ENCODE data around the gene RPS27A. TPM values are rescaled to one million over a fixed set of nuclear protein-coding genes. Genes with fewer than 3 reads are reported as not detected.
"Not testable (repeated sequence)": the region's sequence is repeated elsewhere in the genome, so short reads cannot be mapped to it uniquely, and the experiment has no call there.

The RPS27A gene
- total RNA-seq, 3 donors from 2014 or later = 654 to 808 (median 725) TPM

DNA sequence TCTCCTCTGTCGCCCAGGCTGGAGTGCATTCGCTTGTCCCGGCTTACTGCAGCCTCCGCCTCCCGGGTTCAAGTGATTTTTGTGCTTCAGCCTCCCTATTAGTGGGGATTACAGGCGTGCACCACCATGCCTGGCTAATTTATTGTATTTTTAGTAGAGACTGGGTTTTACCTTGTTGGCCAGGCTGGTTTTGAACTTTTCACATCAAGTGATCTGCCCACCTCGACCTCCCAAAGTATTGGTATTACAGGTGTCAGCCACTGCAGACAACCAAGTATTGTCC, 1.1 kb downstream of the RPS27A start:
- intact Hi-C loops (cut with DNase I, micrococcal nuclease) = no loop called here
- H3K4me1 ChIP-seq (ENCODE audit: low read depth) = peaks cover 14% of the 10 kb centered on the region
- no peaks in the 10 kb centered on the region for H3K9me3 ChIP-seq
- H3K4me3 ChIP-seq = peak overlapping the region; percentile 99
- ATAC-seq (no peak), DNase-seq (no peak)
- TF ChIP-seq, protein P1, sequence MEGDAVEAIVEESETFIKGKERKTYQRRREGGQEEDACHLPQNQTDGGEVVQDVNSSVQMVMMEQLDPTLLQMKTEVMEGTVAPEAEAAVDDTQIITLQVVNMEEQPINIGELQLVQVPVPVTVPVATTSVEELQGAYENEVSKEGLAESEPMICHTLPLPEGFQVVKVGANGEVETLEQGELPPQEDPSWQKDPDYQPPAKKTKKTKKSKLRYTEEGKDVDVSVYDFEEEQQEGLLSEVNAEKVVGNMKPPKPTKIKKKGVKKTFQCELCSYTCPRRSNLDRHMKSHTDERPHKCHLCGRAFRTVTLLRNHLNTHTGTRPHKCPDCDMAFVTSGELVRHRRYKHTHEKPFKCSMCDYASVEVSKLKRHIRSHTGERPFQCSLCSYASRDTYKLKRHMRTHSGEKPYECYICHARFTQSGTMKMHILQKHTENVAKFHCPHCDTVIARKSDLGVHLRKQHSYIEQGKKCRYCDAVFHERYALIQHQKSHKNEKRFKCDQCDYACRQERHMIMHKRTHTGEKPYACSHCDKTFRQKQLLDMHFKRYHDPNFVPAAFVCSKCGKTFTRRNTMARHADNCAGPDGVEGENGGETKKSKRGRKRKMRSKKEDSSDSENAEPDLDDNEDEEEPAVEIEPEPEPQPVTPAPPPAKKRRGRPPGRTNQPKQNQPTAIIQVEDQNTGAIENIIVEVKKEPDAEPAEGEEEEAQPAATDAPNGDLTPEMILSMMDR (IDR thresholded peaks at IDR 0.05) = no peak
- peaks cover 3% of the 10 kb centered on the region for H3K36me3 ChIP-seq (ENCODE audit: low read depth)

DNA sequence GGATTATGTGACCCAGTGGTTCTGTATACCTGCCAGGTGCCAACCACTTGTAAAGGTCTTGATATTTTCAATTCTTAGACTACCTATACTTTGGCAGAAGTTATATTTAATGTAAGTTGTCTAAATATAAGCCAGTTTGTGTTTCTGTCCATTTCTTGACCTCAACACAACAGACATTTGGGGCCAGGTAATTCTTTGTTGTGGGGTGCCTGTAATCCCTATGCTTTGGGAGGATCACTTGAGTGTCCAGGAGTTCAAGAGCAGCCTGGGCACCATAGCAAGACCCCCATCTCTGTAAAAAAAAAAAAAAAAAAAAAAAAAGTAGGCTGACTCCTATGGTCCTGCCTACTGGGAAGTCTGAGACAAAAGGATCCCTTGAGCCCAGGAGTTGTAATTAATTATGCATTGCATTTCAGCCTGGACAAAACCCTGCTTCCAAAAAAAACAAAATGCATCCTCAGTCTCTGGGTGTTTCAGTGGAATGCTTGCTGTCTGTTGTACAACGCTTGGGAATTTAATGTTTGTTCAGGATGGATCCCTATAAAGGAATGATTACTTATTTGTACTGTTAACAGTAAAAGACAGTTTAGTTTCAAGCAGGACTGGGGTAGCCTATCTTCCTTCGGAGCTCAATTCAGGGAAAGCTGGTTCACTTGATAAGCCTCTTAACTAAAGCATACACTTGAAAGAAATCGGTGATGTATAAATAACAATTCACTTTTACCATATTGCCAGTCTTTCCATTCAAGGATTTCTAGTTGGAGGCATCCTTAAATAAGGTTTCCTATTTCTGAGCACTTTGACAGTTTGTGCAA, 3.4 kb downstream of the RPS27A start:
- Histone ChIP-seq H3K4me1 (ENCODE audit: low read depth) (peaks cover 14% of the 10 kb centered on the region), H3K4me3 (no peak overlapping the region), H3K36me3 (ENCODE audit: low read depth) (peaks cover 7% of the 10 kb centered on the region), H3K9me3 (no peaks in the 10 kb centered on the region)
- DNase-seq (no peak), ATAC-seq (no peak)
- TF ChIP-seq, protein P1 (IDR thresholded peaks at IDR 0.05) = no peak
- intact Hi-C loops (cut with DNase I, micrococcal nuclease) = no loop called here

DNA sequence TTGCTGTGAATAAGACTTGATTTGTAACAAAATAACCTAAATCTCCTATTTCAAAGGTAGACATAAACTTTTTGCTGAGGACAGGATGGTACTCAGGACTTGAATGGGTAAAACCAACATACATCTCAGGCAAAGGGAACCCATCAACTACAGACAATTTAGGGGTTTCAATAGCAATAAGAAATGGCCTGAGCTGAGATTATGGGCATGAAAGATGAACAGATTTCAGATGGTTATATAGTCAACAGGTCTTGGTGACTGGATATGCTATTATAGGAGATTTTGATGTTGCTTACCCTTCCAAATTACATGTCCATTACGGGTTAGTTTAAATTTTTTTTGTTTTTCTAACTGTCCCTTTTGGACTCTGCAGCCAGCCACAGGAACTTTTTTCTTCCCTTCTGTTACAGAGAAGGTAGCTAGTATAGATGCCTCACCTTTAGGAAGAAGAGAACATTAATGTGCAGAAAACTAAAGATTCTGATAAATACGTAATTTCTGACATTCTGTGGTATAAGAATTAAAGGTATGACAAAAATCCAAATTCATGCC, 4.6 kb downstream of the RPS27A start:
- Histone ChIP-seq H3K4me1 (ENCODE audit: low read depth) (peaks cover 14% of the 10 kb centered on the region), H3K9me3 (no peaks in the 10 kb centered on the region), H3K4me3 (no peak overlapping the region), H3K36me3 (ENCODE audit: low read depth) (peaks cover 7% of the 10 kb centered on the region)
- intact Hi-C loops (cut with DNase I, micrococcal nuclease) = no loop called here
- no peak for DNase-seq
- no peak for ATAC-seq
- TF ChIP-seq, protein P1 (IDR thresholded peaks at IDR 0.05) = no peak

DNA sequence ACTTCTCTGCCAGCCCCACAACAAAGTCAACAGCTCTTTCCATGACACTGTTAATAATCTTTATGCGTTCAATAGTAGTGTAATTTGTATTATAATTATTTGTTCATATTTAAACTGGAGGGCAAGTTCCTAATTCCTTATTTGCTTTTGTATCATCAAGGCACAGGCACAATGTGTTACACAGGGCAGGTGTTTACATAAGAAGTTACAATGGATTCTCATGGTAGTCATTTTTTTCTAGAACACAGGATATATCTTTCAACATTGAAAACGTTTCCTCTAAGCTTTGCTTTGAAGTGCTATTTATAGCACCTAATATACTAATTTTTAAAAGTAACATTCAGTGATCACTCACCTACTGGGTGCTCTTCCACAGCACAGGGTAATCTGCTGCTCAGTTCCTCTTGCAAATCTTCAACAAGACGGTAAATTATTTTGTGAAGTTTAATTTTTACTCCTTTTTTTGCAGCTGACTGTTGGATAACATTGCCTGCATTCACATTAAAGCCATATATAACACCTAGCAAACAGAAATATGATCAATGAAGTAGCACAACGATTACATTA, 7.3 kb downstream of the RPS27A start:
- ATAC-seq (no peak), DNase-seq (no peak)
- H3K9me3 ChIP-seq = no peaks in the 10 kb centered on the region
- intact Hi-C loops (cut with DNase I, micrococcal nuclease) = no loop called here
- TF ChIP-seq, protein P1 (IDR thresholded peaks at IDR 0.05) = no peak
- no peak overlapping the region for H3K4me3 ChIP-seq
- peaks cover 4% of the 10 kb centered on the region for H3K36me3 ChIP-seq (ENCODE audit: low read depth)
- H3K4me1 ChIP-seq (ENCODE audit: low read depth) = no peaks in the 10 kb centered on the region

DNA sequence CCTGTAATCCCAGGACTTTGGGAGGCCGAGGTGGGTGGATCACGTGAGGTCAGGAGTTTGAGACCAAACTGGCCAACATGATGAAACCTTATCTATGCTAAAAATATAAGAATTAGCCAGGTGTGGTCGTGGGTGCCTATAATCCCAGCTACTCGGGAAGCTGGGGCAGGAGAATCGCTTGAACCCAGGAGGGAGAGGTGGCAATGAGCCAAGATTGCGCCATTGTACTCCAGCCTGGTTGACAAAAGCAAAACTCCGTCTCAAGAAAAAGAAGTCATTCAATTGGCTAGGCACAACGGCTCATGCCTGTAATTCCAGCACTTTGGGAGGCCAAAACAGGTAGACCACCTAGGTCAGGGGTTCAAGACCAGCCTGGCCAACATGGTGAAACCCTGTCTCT, 9.1 kb downstream of the RPS27A start:
- H3K9me3 ChIP-seq; H3K4me1 ChIP-seq (ENCODE audit: low read depth); ATAC-seq; DNase-seq; H3K4me3 ChIP-seq; H3K36me3 ChIP-seq (ENCODE audit: low read depth); intact Hi-C loops (cut with DNase I, micrococcal nuclease): not testable (repeated sequence)

DNA sequence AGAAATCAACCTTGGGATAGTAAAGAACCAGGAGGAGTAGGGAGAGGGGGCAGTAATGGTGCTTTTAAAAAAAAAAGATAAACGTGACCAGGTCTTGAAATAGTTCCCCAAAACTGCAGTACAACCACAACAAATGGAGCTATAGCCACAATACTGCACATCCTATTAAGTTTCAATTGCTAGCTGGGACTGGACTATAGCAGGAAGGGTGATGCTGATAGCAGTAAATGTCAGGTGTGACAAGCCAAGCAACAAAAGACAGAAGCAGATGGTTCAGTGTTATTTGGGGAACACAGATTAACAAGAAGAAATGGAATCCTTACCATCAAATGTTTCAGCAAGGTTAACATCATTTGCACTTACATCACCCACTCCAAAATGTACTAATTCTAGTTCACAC, 10.1 kb downstream of the RPS27A start:
- DNase-seq (no peak), ATAC-seq (no peak)
- no peaks in the 10 kb centered on the region for H3K4me1 ChIP-seq (ENCODE audit: low read depth)
- peaks cover 4% of the 10 kb centered on the region for H3K36me3 ChIP-seq (ENCODE audit: low read depth)
- no peaks in the 10 kb centered on the region for H3K9me3 ChIP-seq
- TF ChIP-seq, protein P1 (IDR thresholded peaks at IDR 0.05) = no peak
- intact Hi-C loops (cut with DNase I, micrococcal nuclease) = no loop called here
- no peak overlapping the region for H3K4me3 ChIP-seq

Measured in mucosa of descending colon (tissue), 3 donors.